NB4 (cell line): ENCODE results near the gene CEP250.

Experiments used
- MAX ChIP-seq: IDR thresholded peaks from 2 replicates; pipeline ENCODE4 v1.6.1; 2011; ENCODE audit warnings: low read depth, low read length
- POLR2A ChIP-seq: IDR thresholded peaks from 2 replicates; pipeline ENCODE4 v1.6.1; 2011; ENCODE audit warnings: mild to moderate bottlenecking; ENCODE audit not compliant: insufficient read length; ENCODE audit errors: extremely low read depth
- TF ChIP-seq, protein P1 (sequence below): IDR thresholded peaks from one replicate; pipeline ENCODE4 v1.5.1; 2012; ENCODE audit warnings: low read depth, low read length

- TF ChIP-seq, protein P1, sequence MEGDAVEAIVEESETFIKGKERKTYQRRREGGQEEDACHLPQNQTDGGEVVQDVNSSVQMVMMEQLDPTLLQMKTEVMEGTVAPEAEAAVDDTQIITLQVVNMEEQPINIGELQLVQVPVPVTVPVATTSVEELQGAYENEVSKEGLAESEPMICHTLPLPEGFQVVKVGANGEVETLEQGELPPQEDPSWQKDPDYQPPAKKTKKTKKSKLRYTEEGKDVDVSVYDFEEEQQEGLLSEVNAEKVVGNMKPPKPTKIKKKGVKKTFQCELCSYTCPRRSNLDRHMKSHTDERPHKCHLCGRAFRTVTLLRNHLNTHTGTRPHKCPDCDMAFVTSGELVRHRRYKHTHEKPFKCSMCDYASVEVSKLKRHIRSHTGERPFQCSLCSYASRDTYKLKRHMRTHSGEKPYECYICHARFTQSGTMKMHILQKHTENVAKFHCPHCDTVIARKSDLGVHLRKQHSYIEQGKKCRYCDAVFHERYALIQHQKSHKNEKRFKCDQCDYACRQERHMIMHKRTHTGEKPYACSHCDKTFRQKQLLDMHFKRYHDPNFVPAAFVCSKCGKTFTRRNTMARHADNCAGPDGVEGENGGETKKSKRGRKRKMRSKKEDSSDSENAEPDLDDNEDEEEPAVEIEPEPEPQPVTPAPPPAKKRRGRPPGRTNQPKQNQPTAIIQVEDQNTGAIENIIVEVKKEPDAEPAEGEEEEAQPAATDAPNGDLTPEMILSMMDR: no peak
- TF ChIP-seq POLR2A (no peak), MAX (no peak)
Observed at GRCh38 chr20:35558451-35558850, 103.1 kb downstream of the CEP250 start.
